K562 (cell line): Measurements from ENCODE around the gene F9. TPM values are rescaled to one million over a fixed set of nuclear protein-coding genes. Genes with fewer than 3 reads are reported as not detected.

ENCODE experiments used
- ATAC-seq: fragments of 200-7000 bp; cut with Tn5 transposase; 3 replicates; pipeline ENCODE4 v1.9.1; 2020; ENCODE audit warnings: moderate library complexity
- BruUV-seq: library from RNA; stranded (reverse); fragments of 400-500 nt; replicated peaks from 2 replicates; lab custom pipeline; 2021; lab: Mats Ljungman, UMichigan
- CTCF ChIA-PET: fragments of 300-600 bp; formaldehyde crosslinking; extraction: SDS; loops from one replicate; lab custom pipeline; 2021; ENCODE audit warnings: low intra/inter-chr PET ratio; lab: Yijun Ruan, JAX
- POLR2A ChIA-PET: fragments of 300-600, 350-650 bp; sonication (Branson Sonifier 250); formaldehyde crosslinking; extraction: SDS; loops from one replicate; lab custom pipeline; 2021; ENCODE audit warnings: antibody characterized with exemption, inconsistent platforms; lab: Yijun Ruan, JAX
- DNase-seq, 4 experiments: peaks; one replicate each; pipeline versions ENCODE4 v3.0.0 to v3.0.0-alpha.2; 2011 to 2018; ENCODE audit warnings: low spot score in 3 of 4, mixed read lengths in 3 of 4; ENCODE audit errors: extremely low read depth in 1 of 4
- FAIRE-seq: peaks from 2 replicates; lab custom pipeline; 2011; peaks lifted over from hg19 to GRCh38; lab: Jason Lieb, UNC
- H2AFZ ChIP-seq: 2 replicates; pipeline ENCODE4 v1.6.0; 2011; ENCODE audit warnings: low read depth, low read length, control low read depth, inconsistent platforms
- H3K27ac ChIP-seq: fragments of 200-600 bp; 3 replicates; pipeline ENCODE4 v1.8.0; 2011; ENCODE audit warnings: low read depth, mild to moderate bottlenecking, control low read depth, inconsistent platforms, low read length, moderate library complexity, mixed read lengths; ENCODE audit errors: extremely low read depth
- H3K27me3 ChIP-seq, 2 experiments: fragments of 300-600 bp in 1 of 2; 2 replicates in 1 of 2; 3 replicates in 1 of 2; pipeline versions ENCODE4 v1.6.0 to v1.8.0; 2011; ENCODE audit warnings: inconsistent platforms in 2 of 2, low read length in 2 of 2, mild to moderate bottlenecking in 1 of 2, mixed read lengths in 1 of 2, moderate library complexity in 1 of 2; ENCODE audit not compliant: control insufficient read depth in 2 of 2, insufficient read depth in 2 of 2
- H3K36me3 ChIP-seq: fragments of 300-600 bp; 3 replicates; pipeline ENCODE4 v1.8.0; 2011; ENCODE audit warnings: mild to moderate bottlenecking, low read length, inconsistent platforms; ENCODE audit not compliant: control insufficient read depth, insufficient read depth
- H3K4me1 ChIP-seq, 2 experiments: fragments of 200-600 bp in 1 of 2; replicated peaks in 1 of 2; 2 replicates in 1 of 2; 3 replicates in 1 of 2; pipeline versions ENCODE4 v1.5.1 to v1.8.0; 2011; ENCODE audit warnings: inconsistent platforms in 2 of 2, low read length in 2 of 2, mild to moderate bottlenecking in 1 of 2, mixed read lengths in 1 of 2, moderate library complexity in 1 of 2; ENCODE audit not compliant: control insufficient read depth in 2 of 2, insufficient read depth in 2 of 2
- H3K4me2 ChIP-seq: 2 replicates; pipeline ENCODE4 v1.6.1; 2011; ENCODE audit warnings: low read length, control low read depth, inconsistent platforms, mixed read lengths; ENCODE audit not compliant: insufficient read depth
- H3K4me3 ChIP-seq: fragments of 200-600 bp; sonication (generic), shearing (Covaris generic); 2 replicates; pipeline ENCODE4 v1.5.1; 2016; ENCODE audit warnings: control low read depth, inconsistent platforms
- H3K79me2 ChIP-seq: fragments of 200-600 bp; 3 replicates; pipeline ENCODE4 v1.8.0; 2011; ENCODE audit warnings: low read length, inconsistent platforms; ENCODE audit not compliant: control insufficient read depth, insufficient read depth
- H3K9ac ChIP-seq, 2 experiments: 2 replicates each; pipeline versions ENCODE4 v1.6.0 to v1.6.1; 2011; ENCODE audit warnings: low read depth in 2 of 2, low read length in 2 of 2, control low read depth in 1 of 2, inconsistent platforms in 1 of 2, mild to moderate bottlenecking in 1 of 2, mixed read lengths in 1 of 2; ENCODE audit not compliant: insufficient read depth in 1 of 2
- H3K9me1 ChIP-seq: one replicate; pipeline ENCODE4 v1.6.0; 2011; ENCODE audit warnings: inconsistent platforms, mild to moderate bottlenecking, low read length, moderate library complexity; ENCODE audit not compliant: control insufficient read depth, insufficient read depth
- H3K9me3 ChIP-seq: replicated peaks from 2 replicates; pipeline ENCODE4 v1.5.1; 2011; ENCODE audit warnings: low read depth, low read length, inconsistent platforms; ENCODE audit not compliant: control insufficient read depth, insufficient read depth
- H4K20me1 ChIP-seq: replicated peaks from 2 replicates; pipeline ENCODE4 v1.6.1; 2011; ENCODE audit warnings: low read length, inconsistent platforms, mixed read lengths; ENCODE audit not compliant: control insufficient read depth, insufficient read depth
- CCAR2 ChIP-seq: fragments of 200-400 bp; formaldehyde crosslinking; IDR thresholded peaks from 2 replicates; pipeline ENCODE4 v1.6.1; 2017; ENCODE audit warnings: mild to moderate bottlenecking, low read depth, low read length
- HMGN3 ChIP-seq: IDR thresholded peaks from 2 replicates; pipeline ENCODE4 v1.6.1; 2011; ENCODE audit warnings: borderline replicate concordance, low read depth, mild to moderate bottlenecking, mixed read lengths, low read length; ENCODE audit not compliant: insufficient read length; ENCODE audit errors: extremely low read depth
- ILK ChIP-seq: fragments of 450-650 bp; IDR thresholded peaks from 2 replicates; pipeline ENCODE4 v1.6.1; 2016; ENCODE audit warnings: missing genetic modification characterization, low read depth, mild to moderate bottlenecking, missing compliant biosample characterization, moderate library complexity, borderline replicate concordance
- KDM4B ChIP-seq, 2 experiments: fragments of 450-650 bp in 1 of 2; sonication (generic) in 1 of 2; IDR thresholded peaks; 2 replicates each; pipeline ENCODE4 v1.6.1; 2016 to 2017; ENCODE audit warnings: borderline replicate concordance in 2 of 2, antibody characterized with exemption in 1 of 2, low read depth in 1 of 2, mild to moderate bottlenecking in 1 of 2
- MEF2D ChIP-seq: conservative IDR thresholded peaks from 2 replicates; pipeline ENCODE4 v1.6.1; 2016; ENCODE audit warnings: low read depth, missing genetic modification characterization, missing compliant biosample characterization
- PML ChIP-seq: IDR thresholded peaks from 2 replicates; pipeline ENCODE4 v1.6.1; 2012; ENCODE audit warnings: low read length, inconsistent platforms
- POLR2AphosphoS2 ChIP-seq: IDR thresholded peaks from 2 replicates; pipeline ENCODE4 v1.6.1; 2012; ENCODE audit warnings: low read length, improper control_type of control experiment
- PYGO2 ChIP-seq: fragments of 450-650 bp; IDR thresholded peaks from 2 replicates; pipeline ENCODE4 v1.6.1; 2016; ENCODE audit warnings: mild to moderate bottlenecking, missing genetic modification characterization, moderate library complexity, missing compliant biosample characterization
- SMAD1 ChIP-seq: fragments of 150-350 bp; IDR thresholded peaks from 2 replicates; pipeline ENCODE4 v1.6.1; 2014; ENCODE audit warnings: low read length, low read depth; ENCODE audit not compliant: partially characterized antibody
- SMARCA5 ChIP-seq: fragments of 450-650 bp; IDR thresholded peaks from 2 replicates; pipeline ENCODE4 v1.6.1; 2016
- TCF7 ChIP-seq: sonication (generic); IDR thresholded peaks from 2 replicates; pipeline ENCODE4 v1.6.1; 2016; ENCODE audit warnings: antibody characterized with exemption, borderline replicate concordance
- ZNF589 ChIP-seq: fragments of 200-800 bp; sonication (Bioruptor generic); IDR thresholded peaks from 2 replicates; pipeline ENCODE4 v1.6.1; 2016; ENCODE audit warnings: low read depth, missing genetic modification characterization, missing compliant biosample characterization
- WGBS: fragments of 100-300 bp; shearing (Covaris generic); methylation state at CpG from one replicate; pipeline ENCODE4 v1.1.6; 2016; ENCODE audit warnings: low coverage, mixed read lengths; ENCODE audit not compliant: insufficient coverage; ENCODE audit errors: missing lambda C conversion rate; 5-methylcytosine and 5-hydroxymethylcytosine counted together
- in situ Hi-C: fragments of 300-500 bp; cut with MboI; formaldehyde crosslinking; loops from 4 replicates; pipeline ENCODE4 v1.15.0; 2018; ENCODE audit warnings: inconsistent platforms, mixed read lengths
- intact Hi-C: fragments of 100-400 bp; cut with micrococcal nuclease; formaldehyde crosslinking; loops from 2 replicates; pipeline ENCODE4 v1.14.2; 2022
- polyA plus RNA-seq, 8 experiments: library from polyadenylated mRNA; depleted of rRNA in 4 of 8; stranded (reverse) in 5 of 8; unstranded in 3 of 8; fragments of >200 nt; fragmentation: Nextera tagmentation in 2 of 8; fragmentation: Illumina TruSeq in 1 of 8; extraction: Ambion mirVana in 2 of 8; extraction: Trizol in 1 of 8; gene quantifications; 2 replicates each; pipeline versions ENCODE4 v1.2.1 to v1.2.3, GENCODE V29; 2011 to 2014; ENCODE audit warnings: inconsistent platforms in 1 of 8, missing spikeins in 1 of 8
- total RNA-seq, 7 experiments: library from RNA; depleted of rRNA in 6 of 7; stranded (reverse); fragments of >200 nt in 6 of 7; fragmentation: Illumina TruSeq in 2 of 7; extraction: Trizol in 2 of 7; gene quantifications; 2 replicates each; pipeline versions ENCODE4 v1.2.1 to v1.2.3, GENCODE V29; 2011 to 2021; ENCODE audit warnings: low replicate concordance in 1 of 7
- TF ChIP-seq, protein P1 (sequence below): fragments of 450-650 bp; IDR thresholded peaks from 2 replicates; pipeline ENCODE4 v1.6.1; 2018; ENCODE audit warnings: mild to moderate bottlenecking, low read depth; ENCODE audit not compliant: partially characterized antibody
- TF ChIP-seq, protein P2 (sequence below), 2 experiments: fragments of 450-650 bp in 1 of 2; IDR thresholded peaks; 2 replicates each; pipeline ENCODE4 v1.6.1; 2011 to 2017; ENCODE audit warnings: low read depth in 2 of 2, antibody characterized with exemption in 1 of 2, borderline replicate concordance in 1 of 2, low read length in 1 of 2, mild to moderate bottlenecking in 1 of 2, mixed read lengths in 1 of 2; ENCODE audit not compliant: control insufficient read depth in 1 of 2
- TF ChIP-seq, protein P3 (sequence below): fragments of 450-650 bp; IDR thresholded peaks from 2 replicates; pipeline ENCODE4 v1.6.1; 2016; ENCODE audit warnings: missing biosample characterization, missing genetic modification characterization

The F9 gene
- total and polyA plus RNA-seq, 9 of the 15 experiments (the other 6 are each of a cell fraction or from before 2014, with no cell fraction given): 0.09 TPM; not detected in 8

DNA sequence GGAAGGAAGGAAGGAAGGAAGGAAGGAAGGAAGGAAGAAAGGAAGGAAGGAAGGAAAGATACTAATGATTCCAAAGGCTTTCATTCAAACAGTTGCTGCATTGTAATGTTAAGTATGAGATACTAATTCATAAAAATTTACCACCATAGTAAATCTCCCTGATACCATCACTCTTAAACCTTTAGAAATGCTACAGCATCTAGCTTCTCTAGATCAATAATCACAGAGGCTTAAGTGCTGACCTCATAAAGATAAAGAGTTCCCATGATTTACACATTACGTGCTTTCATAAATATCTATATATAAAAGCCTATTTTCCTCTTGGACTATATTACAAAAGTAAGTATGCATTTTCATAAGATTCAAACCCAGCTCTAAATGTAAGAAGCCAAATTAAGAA lies 36.4 kb downstream of the F9 start (continued):
- no peak for TF ChIP-seq SMAD1
- TF ChIP-seq PYGO2: no peak
- TF ChIP-seq PML: no peak
- TF ChIP-seq KDM4B (IDR thresholded peaks at IDR 0.05; ENCODE audit: borderline replicate concordance in 2 of 2, low read depth in 1 of 2): no peak
- TF ChIP-seq MEF2D (tag): no peak
- TF ChIP-seq TCF7: no peak
- TF ChIP-seq, protein P1, sequence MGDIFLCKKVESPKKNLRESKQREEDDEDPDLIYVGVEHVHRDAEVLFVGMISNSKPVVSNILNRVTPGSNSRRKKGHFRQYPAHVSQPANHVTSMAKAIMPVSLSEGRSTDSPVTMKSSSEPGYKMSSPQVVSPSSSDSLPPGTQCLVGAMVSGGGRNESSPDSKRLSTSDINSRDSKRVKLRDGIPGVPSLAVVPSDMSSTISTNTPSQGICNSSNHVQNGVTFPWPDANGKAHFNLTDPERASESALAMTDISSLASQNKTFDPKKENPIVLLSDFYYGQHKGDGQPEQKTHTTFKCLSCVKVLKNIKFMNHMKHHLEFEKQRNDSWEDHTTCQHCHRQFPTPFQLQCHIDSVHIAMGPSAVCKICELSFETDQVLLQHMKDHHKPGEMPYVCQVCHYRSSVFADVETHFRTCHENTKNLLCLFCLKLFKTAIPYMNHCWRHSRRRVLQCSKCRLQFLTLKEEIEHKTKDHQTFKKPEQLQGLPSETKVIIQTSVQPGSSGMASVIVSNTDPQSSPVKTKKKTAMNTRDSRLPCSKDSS: no peak
- TF ChIP-seq SMARCA5: no peak

DNA sequence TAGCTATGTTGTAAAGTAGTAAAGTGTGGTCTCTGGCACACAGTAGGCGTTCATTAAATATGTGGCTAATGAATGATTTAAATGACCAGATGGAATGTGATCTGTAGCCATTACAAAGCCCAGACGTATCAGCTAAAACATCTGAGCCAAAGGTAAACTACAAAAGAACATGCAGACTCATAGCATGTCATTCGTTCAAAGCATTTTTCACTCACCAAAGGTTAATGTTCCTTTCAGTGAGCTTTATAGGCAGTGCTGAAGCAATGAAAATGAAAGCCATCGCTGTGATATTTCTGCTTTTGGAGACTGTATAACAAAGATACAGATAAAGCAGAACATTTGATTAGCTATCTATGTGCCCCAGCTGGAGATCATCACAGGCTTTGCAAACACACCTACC lies 50.5 kb downstream of the F9 start:
- no peaks in the 10 kb centered on the region for H3K9me3 ChIP-seq
- no peak overlapping the region for H3K4me2 ChIP-seq
- POLR2A ChIA-PET: no interaction called here
- no peaks in the 10 kb centered on the region for H3K4me1 ChIP-seq
- in situ Hi-C loops: no loop called here
- ATAC-seq (no peak), FAIRE-seq (no peak), DNase-seq (no peak)
- CTCF ChIA-PET: no interaction called here
- BruUV-seq: no TSS peak
- 4% methylated on average over 3 of the region's 4 CpGs for WGBS
- no peaks in the 10 kb centered on the region for H4K20me1 ChIP-seq
- intact Hi-C loops: loop anchor here (10.0 kb wide), 1 partner anchor 384 kb away; the partner anchor contains the start of gene CXorf66
- no peaks in the 10 kb centered on the region for H3K36me3 ChIP-seq
- no peaks in the 10 kb centered on the region for H3K9me1 ChIP-seq
- H2AFZ ChIP-seq: no peak overlapping the region
- no peaks in the 10 kb centered on the region for H3K27me3 ChIP-seq
- H3K4me3 ChIP-seq: no peak overlapping the region
- no peaks in the 10 kb centered on the region for H3K79me2 ChIP-seq
- no peak overlapping the region for H3K27ac ChIP-seq
- H3K9ac ChIP-seq: no peak overlapping the region
- no peak for TF ChIP-seq ILK (tag)
- TF ChIP-seq, protein P2, sequence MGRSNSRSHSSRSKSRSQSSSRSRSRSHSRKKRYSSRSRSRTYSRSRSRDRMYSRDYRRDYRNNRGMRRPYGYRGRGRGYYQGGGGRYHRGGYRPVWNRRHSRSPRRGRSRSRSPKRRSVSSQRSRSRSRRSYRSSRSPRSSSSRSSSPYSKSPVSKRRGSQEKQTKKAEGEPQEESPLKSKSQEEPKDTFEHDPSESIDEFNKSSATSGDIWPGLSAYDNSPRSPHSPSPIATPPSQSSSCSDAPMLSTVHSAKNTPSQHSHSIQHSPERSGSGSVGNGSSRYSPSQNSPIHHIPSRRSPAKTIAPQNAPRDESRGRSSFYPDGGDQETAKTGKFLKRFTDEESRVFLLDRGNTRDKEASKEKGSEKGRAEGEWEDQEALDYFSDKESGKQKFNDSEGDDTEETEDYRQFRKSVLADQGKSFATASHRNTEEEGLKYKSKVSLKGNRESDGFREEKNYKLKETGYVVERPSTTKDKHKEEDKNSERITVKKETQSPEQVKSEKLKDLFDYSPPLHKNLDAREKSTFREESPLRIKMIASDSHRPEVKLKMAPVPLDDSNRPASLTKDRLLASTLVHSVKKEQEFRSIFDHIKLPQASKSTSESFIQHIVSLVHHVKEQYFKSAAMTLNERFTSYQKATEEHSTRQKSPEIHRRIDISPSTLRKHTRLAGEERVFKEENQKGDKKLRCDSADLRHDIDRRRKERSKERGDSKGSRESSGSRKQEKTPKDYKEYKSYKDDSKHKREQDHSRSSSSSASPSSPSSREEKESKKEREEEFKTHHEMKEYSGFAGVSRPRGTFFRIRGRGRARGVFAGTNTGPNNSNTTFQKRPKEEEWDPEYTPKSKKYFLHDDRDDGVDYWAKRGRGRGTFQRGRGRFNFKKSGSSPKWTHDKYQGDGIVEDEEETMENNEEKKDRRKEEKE (IDR thresholded peaks at IDR 0.05; ENCODE audit: borderline replicate concordance in 1 of 2, control insufficient read depth in 1 of 2, low read depth in 2 of 2, low read length in 1 of 2): no peak
- TF ChIP-seq ZNF589 (CRISPR knock-in tag): no peak
- no peak for TF ChIP-seq CCAR2
- no peak for TF ChIP-seq POLR2AphosphoS2
- no peak for TF ChIP-seq HMGN3
- TF ChIP-seq, protein P3, sequence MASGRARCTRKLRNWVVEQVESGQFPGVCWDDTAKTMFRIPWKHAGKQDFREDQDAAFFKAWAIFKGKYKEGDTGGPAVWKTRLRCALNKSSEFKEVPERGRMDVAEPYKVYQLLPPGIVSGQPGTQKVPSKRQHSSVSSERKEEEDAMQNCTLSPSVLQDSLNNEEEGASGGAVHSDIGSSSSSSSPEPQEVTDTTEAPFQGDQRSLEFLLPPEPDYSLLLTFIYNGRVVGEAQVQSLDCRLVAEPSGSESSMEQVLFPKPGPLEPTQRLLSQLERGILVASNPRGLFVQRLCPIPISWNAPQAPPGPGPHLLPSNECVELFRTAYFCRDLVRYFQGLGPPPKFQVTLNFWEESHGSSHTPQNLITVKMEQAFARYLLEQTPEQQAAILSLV (tag): no peak
